GM19468 (cell line): ENCODE measurements around the gene ALKBH2.
"Not testable (repeated sequence)": the region's sequence is repeated elsewhere in the genome, so short reads cannot be mapped to it uniquely, and the experiment has no call there.

Experiments
- ATAC-seq: cut with Tn5 transposase; IDR thresholded peaks from one replicate; pipeline ENCODE4 v1.9.1; 2021; ENCODE audit warnings: mild to moderate bottlenecking, moderate library complexity, moderate number of reproducible peaks; ENCODE audit not compliant: unreplicated experiment; ENCODE audit errors: extremely low read depth

Gene ALKBH2

DNA sequence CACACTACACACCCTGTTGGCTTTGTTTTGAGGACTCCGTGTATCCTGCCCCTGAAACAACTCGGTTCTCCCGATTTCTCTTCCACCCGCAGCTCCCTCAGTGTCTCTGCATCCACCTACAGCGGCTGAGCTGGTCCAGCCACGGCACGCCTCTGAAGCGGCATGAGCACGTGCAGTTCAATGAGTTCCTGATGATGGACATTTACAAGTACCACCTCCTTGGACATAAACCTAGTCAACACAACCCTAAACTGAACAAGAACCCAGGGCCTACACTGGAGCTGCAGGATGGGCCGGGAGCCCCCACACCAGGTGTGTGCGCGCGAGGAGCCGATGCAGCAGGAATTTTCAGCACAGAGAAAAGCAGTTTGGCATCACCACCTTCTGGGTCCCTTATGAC, 10.5 kb downstream of the ALKBH2 start:
- ATAC-seq: no peak

DNA sequence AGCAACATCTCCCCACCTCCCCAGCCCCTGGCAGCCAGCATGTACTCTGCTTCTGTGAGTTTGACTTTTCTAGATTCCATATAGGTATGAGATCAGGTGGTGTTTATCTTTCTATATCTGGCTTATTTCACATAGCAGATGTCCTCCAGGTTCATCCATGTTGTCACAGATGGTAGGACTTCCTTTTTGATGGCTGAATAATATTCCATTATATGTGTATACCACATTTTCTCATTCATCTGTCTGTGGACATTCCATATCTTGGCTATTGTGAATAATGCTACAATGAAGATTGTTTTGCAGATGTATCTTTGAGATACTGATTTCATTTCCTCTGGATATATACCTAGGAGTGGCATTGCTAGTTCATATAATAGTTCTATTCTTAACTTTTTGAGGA, 18.4 kb downstream of the ALKBH2 start:
- no peak for ATAC-seq

DNA sequence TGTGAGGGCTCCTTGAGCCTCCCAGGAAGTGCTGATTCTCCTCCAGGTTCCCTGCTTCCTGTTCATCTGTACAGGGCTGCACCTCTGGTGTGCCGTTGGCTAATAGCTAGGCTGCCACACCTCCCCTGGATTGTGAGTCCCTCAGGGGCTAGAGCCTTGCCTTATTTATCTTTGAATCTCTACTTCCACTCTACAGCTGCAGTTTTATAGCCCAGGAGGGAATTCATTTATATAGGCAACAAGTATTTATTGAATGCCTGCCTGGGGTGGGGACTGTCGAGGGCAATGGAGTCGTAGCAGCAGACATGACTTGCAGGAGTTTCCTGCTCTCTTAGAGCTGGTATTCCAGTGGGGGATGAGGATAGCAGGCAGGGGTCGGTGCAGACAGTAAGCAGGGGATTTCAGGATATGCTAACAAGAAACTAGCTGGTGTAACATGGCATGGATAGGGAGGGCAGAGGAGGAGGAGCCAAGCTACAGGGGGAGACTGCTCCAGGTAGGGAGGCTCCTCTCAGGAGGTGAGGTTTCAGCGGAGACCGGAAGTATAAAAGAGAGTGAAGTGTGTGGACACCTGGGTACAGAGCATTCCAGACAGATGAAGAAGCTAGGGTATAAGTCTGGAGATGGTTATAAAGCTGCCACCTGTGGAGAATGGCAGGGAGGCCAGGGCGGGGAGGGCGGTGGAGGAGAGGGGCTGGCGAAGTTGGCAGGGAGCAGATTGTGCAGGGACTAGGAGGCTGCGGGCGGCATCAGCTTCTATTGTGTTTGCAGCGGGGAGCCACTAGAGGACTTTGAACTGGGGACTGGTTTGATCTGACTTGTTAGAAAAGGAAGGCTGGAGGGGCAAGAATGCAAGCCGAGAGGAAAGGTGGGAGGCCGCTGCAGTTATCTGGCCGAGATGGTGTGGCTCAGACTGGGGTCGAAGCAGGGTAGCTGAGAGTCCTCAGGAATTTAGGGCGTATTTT, 23.7 kb downstream of the ALKBH2 start:
- no peak for ATAC-seq

DNA sequence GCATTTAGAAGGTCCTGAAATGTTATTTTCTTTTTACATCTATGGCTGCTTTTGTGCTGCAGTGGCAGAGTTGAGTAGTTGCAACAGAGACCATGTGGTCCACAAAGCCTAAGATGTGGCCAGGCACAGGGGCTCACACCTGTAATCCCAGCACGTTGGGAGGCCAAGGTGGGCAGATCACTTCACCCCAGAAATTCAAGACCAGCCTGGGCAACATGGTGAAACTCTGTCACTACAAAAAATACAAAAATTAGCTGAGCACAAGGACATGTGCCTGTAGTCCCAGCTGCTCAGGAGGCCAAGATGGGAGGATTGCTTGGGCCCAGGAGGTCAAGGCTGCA, 27.4 kb downstream of the ALKBH2 start:
- no peak for ATAC-seq

DNA sequence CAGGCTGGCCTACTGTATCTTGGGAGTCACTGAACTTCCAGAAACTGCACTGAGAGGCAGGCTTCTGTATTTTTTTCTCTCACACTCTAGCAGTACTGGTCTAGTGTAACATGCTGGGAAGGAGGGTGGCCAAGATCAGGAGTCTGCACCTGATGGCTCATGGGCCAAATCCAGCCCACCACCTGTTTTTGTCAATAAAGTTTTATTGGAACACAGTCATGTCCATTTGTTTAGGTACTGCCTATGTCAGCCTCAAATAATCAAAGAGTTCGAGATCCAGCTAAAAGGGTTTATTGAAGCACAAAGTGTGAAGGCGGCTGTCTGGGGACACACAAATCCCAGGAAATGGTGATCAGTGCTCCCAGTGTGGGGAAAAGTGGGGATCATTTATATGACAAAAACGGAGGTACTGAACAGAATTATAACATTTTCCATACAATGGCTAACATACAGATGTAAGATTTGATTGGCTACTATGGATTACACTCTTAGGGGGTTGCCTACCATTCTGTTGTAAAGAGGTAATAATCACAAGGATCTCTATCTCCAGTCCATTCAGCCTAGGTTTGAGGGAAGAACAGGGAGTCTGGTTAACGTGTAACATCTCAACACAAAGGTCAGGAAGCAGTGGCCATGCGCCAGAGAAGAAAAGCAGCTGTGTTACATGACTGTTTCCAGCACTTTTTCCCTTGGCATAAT, 28.0 kb downstream of the ALKBH2 start:
- no peak for ATAC-seq

DNA sequence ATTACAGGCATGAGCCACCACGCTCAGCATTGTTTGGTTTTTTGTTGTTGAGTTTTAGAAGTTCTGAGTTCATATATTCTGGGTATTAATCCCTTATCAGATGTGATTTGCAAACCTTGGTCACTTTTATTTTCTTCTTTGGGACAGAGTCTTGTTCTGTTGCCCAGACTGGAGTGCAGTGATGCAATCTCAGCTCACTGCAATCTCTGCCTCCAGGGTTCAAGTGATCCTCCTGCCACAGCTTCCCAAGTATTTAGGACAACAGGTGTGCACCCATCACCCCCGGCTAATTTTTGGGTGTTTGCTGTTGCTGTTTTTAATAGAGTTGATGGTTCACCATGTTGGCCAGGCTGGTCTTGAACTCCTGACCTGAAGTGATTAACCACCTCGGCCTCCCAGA, 29.1 kb downstream of the ALKBH2 start:
- ATAC-seq: no peak

DNA sequence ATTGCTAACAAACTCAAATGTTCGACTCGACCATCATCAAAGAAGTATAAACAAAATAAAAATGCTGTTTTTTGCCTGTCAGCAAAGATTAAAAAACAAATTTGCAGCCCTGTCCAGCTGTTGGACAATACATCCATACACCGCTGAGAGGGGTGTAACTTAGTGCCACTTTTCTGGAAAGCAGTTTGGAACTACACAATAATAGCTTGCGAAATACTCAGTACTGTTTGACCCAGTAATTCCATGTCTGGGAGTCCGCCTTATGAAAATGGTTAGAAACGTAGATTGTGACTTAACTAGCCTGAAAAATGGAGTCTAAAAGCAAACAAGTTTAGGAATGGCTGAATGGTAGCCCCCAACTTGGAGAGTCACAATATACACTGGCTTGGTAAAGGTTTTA, 34.5 kb downstream of the ALKBH2 start:
- ATAC-seq: no peak

DNA sequence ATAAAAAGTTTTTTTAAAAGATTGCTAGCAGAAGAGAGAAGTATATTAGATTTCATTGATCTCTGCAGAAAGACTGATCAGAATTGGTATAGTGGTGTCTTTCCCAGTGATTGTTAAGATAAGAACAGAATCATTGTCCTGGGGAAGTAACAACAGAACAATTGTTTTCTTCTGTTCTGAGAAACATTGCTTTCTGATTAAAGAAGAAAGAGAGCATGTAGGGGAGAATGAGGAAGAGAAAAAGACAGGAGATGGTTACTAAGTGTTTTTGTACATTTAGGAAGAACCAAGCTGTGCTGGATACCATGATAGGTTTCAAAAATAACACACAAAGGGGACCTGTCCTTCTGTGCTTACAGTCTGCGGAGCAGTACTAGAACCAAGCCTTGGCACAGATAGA, 35.9 kb downstream of the ALKBH2 start:
- no peak for ATAC-seq

DNA sequence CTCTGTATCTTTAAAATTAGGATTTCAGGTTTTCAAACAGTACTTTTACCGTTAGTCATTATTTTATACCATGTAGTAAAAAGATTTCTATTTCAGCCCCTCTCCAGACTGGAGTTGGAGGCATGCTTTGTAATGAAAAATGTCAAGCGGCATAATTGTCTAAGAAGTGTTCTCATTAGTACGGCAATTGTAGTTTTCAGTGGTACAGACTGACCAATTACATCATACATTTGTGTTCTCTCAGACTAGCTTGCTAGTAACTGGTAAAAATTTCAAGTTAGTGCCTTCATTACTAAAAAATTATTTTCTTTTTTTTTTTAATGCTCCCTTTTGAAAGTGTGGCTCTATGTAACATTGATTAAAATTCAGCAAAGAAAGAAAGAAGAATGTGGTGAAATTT, 36.4 kb downstream of the ALKBH2 start:
- no peak for ATAC-seq

DNA sequence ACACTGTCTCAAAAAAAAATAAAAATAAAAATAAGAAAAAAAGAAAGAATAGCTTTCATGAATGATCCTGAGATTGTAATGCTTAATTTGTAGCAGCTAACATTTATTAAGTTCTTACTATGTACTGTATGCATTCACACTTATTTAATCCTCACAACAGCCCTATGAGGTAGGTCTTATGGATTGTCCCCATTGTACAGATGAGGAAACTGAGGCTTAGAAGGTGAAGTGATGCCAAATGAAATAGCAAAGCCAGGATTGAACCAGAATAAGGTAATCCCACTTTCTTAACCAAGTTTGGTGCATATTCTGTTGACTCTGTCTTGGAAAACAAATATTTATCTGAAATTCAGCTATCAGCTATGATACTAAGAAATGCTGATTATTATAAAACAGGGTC, 38.8 kb downstream of the ALKBH2 start:
- no peak for ATAC-seq

DNA sequence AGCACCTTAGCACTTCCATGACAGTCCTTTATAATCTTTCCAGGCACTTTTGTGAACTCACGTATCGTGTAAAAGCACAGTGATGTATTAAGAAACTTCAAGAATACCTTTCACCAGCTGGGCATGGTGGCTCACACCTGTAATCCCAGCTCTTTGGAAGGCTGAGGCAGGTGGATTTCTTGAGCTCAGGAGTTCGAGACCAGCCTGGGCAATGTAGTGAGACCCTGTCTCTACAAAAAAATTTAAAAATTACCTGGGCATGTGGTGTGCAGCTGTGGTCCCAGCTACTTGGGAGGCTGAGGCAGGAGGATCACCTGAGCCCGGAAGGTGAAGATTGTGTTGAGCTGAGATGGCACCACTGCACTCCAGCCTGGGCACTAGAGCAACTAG, 39.2 kb downstream of the ALKBH2 start:
- ATAC-seq: not testable (repeated sequence)

DNA sequence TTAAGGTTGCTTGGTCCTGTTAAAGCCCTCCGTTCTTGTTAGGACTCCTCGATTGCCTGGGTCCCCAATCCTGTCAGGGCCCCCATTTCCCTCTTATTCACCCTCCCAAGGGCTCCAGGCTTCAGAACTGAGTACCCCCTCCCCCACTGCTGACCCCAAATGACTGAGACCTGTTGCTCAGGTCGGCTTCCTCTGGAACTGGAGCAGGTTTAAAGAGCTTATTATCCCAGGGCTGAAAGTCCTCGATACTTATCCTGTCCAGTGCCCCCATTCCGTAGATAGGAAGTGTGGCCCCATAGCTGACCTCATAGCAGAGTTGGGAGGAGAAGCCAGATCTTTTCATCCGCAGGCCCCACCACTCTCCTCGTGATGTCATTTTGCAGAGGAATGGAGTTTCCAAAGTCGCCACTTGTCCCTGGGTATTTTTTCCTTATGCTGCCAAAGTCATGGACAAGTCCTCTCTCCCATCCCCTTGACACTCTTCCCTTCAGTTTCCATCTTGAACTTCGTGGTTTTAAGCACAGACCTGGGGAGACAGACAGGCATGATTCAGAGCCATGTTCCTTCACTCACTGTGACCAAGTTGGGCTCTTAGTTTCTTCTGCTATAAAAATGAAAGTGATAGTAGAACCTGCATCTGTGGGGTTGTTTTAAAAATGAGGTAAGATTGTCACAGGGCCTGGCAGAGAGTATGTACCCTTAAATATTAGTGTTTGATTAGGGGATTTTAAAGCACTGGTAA, 39.7 kb downstream of the ALKBH2 start:
- no peak for ATAC-seq

DNA sequence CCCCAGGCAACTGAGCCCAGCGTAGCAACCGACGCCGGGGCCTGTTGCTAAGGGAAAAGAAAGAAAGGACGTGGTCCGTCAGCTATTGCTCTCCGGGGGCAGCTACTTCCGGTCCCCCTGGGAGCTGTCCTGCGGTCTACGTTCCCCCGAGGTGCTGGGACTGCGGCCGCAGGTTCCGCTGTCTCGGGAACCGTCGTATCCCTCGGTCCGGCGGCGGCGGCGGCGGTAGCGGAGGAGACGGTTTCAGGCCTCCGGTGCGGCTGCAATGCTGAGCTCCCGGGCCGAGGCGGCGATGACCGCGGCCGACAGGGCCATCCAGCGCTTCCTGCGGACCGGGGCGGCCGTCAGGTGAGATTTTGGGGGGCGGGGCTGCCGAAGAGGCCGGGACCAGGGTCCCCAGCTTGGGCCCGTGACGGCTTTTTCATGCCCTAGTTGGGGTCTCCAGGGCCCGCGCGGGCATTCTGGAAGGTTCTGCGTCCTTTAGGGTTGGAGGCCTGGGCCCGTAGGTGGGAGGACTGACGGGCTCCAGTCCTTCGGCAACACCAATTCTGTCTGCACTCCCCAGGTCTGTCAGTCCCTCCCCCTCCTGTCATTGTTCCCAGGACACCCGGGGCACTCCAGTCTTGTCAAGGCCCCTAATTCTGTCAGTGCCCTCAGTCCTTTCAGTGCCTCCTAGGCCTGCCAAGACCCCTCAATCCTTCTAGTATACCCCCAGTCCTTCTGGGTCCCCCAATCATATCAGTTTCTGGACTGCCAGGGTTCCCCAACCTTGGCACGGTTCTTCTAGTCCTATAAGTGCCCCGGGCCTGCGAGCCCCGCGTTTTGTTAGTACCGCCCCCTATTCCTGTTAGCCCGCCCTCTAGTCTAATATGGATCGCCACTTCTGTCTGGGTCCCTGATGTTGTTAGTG, 40.6 kb downstream of the ALKBH2 start, which contains the start of gene USP30:
TSS of gene USP30 (plus strand) at position 163 of the 910 bp plus-strand sequence. CDS start at position 266, 103 bp downstream.
- ATAC-seq: peak; percentile 52

DNA sequence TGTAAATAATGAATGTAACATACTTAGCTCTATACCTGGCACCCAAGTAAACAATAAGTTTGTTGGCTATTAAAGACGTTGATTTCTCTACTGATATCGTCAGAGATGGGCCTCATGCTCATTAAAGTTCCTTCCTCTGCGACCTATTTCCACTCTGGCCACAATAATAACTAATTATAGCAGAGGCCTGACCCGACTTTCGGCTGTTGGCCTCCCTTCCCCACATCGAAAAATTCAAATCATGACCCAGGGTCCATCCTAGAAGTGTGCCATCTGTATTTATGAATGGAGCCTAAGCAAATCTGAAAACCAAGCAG, 41.2 kb downstream of the ALKBH2 start:
- ATAC-seq: no peak

DNA sequence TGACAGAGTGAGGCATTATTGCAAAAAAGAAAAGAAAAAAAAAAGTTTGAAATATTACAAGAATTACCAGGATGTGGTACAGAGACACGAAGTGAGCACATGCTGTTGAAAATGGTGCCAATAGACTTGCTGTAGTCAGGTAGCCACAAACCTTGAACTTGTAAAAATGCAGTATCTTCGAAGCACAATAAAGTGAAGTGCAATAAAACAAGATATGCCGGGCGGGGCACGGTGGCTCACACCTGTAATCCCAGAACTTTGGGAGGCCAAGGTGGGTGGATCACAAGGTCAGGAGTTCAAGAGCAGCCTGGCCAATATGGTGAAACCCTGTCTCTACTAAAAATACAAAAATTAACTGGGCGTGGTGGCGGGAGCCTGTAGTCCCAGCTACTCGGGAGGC, 43.5 kb downstream of the ALKBH2 start:
- ATAC-seq: not testable (repeated sequence)

DNA sequence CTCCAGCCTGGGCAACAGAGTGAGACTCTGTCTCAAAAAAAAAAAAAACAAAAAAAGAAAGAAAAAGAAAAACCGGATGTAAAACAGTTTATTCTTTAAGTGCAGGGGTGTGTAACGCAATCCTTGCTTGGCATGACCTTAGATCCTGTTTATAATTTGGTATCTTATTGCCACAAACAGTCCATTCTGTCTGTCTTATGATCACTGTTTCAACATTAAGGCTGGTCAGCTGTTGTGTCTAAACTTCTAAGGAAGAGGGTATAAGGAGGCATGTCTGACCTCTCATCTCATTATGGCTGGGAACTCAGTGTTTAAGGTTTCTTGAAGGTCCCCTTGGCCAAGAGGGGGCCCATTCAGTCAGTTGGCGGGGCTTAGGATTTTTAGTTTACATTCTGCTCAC, 44.6 kb downstream of the ALKBH2 start:
- not testable (repeated sequence) for ATAC-seq

DNA sequence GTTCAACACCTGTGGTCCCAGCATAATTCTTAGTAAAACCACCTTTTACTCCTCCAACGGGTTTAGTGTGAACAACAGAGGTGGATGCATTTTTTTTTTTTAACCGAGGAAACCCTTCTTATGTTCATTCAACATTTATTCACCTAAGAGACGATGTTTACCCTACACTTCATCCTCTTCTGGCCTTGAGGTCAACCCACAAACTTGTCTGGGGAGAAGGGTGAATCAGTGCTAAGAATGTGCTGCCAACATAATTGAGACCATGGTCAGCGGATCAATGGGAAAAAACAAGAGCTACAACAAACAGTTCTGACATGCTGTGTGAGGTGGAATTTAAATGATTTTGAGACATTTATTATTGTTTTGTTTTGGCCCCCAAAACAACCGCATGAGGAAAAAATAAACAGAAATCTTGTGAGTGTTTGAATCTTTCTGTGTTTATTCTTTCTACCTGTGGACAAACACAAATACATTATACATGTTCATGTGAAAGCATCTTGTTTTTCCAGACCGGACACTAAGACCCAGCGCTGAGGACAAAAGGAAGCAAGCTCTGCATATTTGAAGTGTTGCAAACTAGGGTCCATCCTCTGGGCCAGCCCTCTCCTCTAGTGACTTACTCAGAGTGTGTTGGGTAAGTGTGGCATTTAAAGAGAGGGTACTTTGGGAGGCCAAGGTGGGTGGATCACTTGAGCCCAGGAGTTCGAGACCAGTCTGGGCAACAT, 46.0 kb downstream of the ALKBH2 start:
- ATAC-seq: no peak

DNA sequence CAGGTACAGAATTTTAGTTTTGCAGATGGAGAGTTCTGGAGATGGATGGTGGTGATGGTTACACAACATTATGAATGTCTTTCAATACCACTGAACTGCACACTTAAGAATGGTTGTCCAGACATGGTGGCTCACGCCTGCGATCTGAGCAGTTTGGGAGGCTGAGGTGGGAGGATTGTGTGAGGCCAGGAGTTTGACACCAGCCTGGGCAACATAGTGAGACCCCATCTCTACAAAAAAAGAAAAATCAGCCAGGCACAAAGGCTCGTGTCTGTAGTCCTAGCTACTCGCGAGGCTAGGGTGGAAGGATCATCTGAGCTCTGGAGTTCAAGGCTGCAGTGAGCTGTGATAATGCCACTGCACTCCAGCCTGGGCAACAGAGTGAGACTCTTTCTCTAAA, 49.0 kb downstream of the ALKBH2 start:
- no peak for ATAC-seq
